ENCODE data around the gene SFTPD.
"Not testable (repeated sequence)": the region's sequence is repeated elsewhere in the genome, so short reads cannot be mapped to it uniquely, and the experiment has no call there.

Gene SFTPD

GRCh38 chr10:79925614-79926013, 23.3 kb downstream of the SFTPD start:
- no peak for DNase-seq

GRCh38 chr10:79923669-79924068, 25.2 kb downstream of the SFTPD start:
- DNase-seq = no peak

- DNase-seq = no peak
Observed at GRCh38 chr10:79923145-79923544, 25.8 kb downstream of the SFTPD start.

GRCh38 chr10:79922011-79922412, 26.9 kb downstream of the SFTPD start:
- not testable (repeated sequence) for DNase-seq

DNA sequence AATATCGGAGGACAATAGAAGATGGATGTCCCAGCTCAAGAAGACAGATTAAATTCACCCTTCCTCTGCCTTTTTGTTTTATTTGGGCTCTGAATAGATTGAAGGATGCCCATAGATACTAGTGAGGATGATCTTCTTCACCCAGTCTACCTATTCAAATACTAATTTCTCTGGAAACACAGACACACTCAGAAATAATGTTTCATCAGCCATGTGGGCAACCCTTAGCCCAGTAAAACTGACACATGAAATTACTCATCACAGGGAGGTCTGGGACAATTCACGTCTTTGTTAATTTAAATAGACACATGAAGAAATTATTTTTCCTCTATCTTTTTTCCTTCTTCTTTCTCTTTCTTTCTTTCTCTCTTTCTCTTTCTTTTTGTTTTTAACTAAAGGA, 33.1 kb downstream of the SFTPD start:
- not testable (repeated sequence) for DNase-seq

- not testable (repeated sequence) for DNase-seq
Observed at GRCh38 chr10:79914512-79914911, 34.4 kb downstream of the SFTPD start.

DNA sequence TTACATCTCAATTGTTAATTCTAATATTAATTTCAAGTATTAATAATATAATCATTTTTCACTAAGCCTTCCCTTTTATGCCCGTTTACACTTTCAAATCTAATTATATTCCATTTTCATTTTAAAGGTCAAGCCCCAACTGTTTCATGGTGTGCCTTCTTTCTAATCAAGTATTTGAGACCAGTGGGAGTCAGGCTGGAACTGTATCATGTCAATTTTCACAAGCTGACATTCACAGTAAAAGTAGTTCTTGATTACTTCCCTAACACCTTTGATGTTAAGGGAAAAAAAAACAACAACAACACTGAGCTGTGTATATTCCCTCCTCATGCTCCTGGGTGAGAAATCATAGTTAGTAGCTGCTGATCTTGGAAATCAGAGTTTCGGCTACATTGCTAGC, 38.1 kb downstream of the SFTPD start:
- DNase-seq = no peak

DNA sequence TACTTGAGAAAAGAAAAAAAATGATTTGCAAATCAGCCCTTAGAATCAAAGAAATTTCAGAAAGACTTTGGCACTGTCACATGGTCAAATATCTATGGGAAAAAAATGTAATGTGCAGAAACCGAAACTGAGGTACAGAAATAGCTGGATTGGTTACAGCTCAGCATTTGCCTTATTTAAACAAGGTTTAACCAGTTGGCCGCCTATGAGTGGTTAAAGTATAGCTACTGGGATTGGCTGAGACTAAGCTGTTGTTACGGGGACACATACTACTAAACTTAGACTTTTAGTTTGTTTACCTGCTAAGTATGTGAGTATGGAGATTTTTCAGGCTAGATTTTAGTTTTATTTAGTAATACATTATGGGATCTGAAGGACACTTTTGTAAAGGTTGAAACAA, 38.6 kb downstream of the SFTPD start:
- DNase-seq = no peak

DNA sequence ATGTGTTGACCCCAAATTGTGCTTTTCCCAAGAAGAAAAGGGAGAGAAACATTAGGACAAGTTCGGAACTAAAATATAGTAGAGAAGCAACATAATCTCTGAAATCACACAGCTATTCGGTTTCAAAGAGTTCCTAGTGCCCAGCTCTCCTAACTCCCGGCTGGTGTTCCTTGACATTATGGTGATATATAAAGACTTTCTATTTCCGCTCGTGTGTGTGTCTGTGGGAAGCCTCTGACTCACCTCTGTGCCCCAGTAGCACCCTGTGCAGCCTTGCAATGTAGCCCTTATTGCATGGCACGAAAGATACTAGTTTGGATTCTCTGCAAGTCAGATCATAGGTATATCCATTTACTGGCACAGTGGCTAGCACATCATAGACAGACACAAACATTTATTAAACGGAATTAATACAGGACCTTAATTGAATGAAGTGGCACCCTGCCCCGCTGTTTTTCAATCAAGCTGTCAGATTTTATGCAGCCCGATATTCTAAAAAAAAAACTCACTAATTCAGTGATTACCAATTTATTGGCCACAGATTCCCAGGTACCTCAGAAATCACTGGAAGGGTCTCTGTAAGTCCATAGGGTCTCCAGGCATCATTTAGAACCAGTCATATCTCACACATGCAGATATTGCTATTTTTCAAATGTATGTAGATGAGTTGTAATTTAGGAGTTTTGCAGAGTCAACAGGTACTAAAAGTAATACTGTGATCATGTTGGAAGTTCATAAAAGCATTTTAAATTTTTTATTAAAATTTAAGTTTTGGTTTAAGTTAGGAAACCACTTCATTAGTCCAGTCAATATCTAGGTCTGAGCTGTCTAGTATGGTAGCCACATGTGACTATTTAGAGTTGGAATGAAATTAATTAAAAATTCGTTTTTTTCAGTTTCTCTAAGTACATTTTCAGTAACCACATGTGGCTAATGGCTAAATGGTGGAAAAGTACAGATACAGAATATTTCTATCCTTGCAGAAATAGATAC, 43.3 kb downstream of the SFTPD start:
- DNase-seq = no peak

DNA sequence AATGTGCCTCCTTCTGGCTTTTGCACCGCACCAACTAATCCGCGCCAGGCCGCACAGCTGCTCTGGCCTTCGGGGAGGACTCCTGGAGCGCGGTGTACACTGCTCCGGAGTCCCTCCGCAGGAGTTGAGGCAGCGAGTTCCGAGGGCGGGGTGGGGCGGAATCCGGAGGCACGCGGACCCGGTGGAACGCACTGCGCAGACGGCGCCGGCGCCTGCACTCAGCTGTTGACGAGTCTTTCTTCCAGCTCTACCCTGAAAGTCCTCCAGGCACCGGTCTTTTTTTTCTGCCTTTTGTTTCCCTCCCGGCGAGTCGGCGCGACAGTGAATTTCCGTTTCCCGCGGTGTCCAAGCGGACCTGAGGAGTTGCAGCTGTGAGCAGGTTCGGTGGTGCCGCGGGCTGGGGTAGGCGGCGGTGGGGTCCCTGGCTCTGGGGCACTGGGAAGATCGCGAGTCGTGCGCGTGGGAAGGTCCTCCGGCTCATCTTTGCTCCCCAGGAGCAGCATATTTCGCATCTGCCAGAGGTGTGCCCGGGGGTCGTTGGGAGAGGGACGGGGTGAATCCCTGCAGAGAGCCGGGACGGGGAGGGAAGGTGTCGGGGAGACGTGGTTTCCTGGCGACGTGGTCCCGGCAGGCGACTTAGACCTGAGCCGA, 44.1 kb downstream of the SFTPD start:
- peak; percentile 22 for DNase-seq

GRCh38 chr10:79901571-79901970, 47.3 kb downstream of the SFTPD start:
- DNase-seq = not testable (repeated sequence)

DNA sequence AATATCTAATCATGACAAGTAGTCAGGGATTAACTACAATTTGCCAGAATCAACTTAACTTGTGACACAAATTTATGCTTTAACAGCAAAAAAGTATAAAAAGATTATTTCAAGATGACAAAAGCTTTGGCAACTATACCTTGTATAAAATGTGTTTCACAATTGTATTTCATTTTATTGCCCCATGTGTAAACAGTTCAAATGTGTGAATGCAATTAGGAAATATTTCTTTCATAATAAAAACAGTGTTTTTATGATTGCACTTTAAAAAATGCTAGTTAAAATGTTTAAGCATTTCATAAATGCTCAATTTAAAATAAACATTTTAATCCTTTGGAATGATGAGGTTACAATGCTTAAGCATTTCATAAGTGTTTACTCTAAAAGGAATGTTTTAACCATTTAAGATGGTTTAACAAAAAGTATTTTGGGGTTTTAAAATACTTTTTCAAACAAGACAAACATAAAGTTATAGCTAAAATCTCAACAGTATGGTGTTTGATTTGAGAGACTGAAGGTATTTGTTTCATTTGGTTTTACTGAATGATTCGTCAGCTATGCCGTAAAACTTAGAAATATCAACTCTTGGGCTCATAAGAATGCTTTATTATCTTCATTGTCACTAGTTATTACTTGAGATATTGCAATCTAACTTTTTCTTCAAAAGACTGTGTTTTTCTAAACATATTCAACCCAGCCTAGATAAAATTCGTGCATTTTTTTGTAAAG, 50.1 kb downstream of the SFTPD start:
- no peak for DNase-seq

GRCh38 chr10:79892896-79893295, 56.0 kb downstream of the SFTPD start:
- DNase-seq = not testable (repeated sequence)

DNA sequence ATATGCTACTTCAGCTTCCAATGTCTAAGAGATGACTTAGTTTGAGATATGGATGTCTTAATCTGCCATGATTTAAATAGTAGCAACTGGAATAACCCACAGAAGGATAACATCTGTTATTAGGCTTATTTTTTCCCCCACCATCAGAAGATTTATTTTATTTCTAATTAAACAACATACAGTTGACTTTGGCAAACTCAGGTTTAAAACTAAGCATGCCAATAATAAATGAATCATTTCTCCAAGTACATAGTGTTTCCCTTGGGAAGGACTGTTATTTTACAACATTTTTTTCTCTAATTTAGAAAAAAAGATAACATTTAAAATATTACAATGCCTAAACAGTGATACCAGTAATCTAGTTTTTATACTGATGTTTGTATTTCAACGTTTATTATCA, 58.4 kb downstream of the SFTPD start:
- DNase-seq = no peak

GRCh38 chr10:79888984-79889383, 59.9 kb downstream of the SFTPD start:
- DNase-seq = not testable (repeated sequence)
